ENCODE results near the gene RAPGEF6. TPM values are rescaled to one million over a fixed set of nuclear protein-coding genes. Genes with fewer than 3 reads are reported as not detected.

Gene RAPGEF6
- total RNA-seq (2014; rRNA removed; shearing (Covaris generic)) (8.6 and 9.4 TPM in 2 replicates), polyA plus RNA-seq (2016; fragmentation: Nextera tagmentation; extraction: Ambion mirVana) (4.2 and 6.9 TPM in 2 replicates)

GRCh38 chr5:131634996-131635683 lies at the start of gene RAPGEF6:
TSS of gene RAPGEF6 (minus strand) at chr5:131635229. CDS start at chr5:131635030, 199 bp downstream.
- 1 to 2% methylated on average over 53 to 55 of the region's 55 CpGs for WGBS, 2 experiments (ENCODE audit: low coverage in 1 of 2, low lambda C conversion rate in 2 of 2, missing lambda C conversion rate in 2 of 2)
- DNase-seq = peak; percentile 100
- Histone ChIP-seq H3F3A (ENCODE audit: insufficient read depth) (peaks cover 25% of the 10 kb centered on the region), H3K27me3 (replicated peaks; ENCODE audit: insufficient read depth) (no peaks in the 10 kb centered on the region), H3K79me2 (ENCODE audit: insufficient read depth) (peaks cover 47% of the 10 kb centered on the region), H3K27ac (peak within 1 kb of the TSS; percentile 97), H3K9ac (peak within 1 kb of the TSS; percentile 96), H3K4me1 (ENCODE audit: insufficient read depth) (peaks cover 29% of the 10 kb centered on the region), H3K9me2 (ENCODE audit: insufficient read depth) (no peaks in the 10 kb centered on the region), H3K36me3 (ENCODE audit: low read depth) (no peaks in the 10 kb centered on the region), H3K9me3 (ENCODE audit: low read depth) (no peaks in the 10 kb centered on the region), H3K4me3 (peak within 1 kb of the TSS; percentile 85), H4K20me1 (ENCODE audit: insufficient read depth) (no peaks in the 10 kb centered on the region), H3K4me2 (ENCODE audit: unreplicated experiment) (peak within 1 kb of the TSS; percentile 96), H2AFZ (peak within 1 kb of the TSS; percentile 84)
- in situ Hi-C loops (cut with MboI) = no loop called here
- TF ChIP-seq EZH2 (IDR thresholded peaks at IDR 0.05; ENCODE audit: insufficient read depth, poor library complexity, severe bottlenecking) (no peak), EZH2phosphoT487 (IDR thresholded peaks at IDR 0.05; ENCODE audit: insufficient read depth, low read depth) (no peak)

GRCh38 chr5:131684595-131684994 lies 49.6 kb upstream of the RAPGEF6 start:
- Histone ChIP-seq H3K36me3 (ENCODE audit: low read depth) (0 out of 2 replicates have a peak, but pooled peaks cover 2% of the 10 kb centered on the region), H4K20me1 (ENCODE audit: insufficient read depth) (no peaks in the 10 kb centered on the region), H3K9me3 (ENCODE audit: low read depth) (no peaks in the 10 kb centered on the region), H3K27me3 (replicated peaks; ENCODE audit: insufficient read depth) (no peaks in the 10 kb centered on the region), H3K4me2 (ENCODE audit: unreplicated experiment) (peak overlapping the region; percentile 5), H3K4me1 (ENCODE audit: insufficient read depth) (peaks cover 34% of the 10 kb centered on the region), H3K79me2 (ENCODE audit: insufficient read depth) (peaks cover 31% of the 10 kb centered on the region; the same call in 1 of the 2 replicates), H3K4me3 (no peak overlapping the region), H3K9me2 (ENCODE audit: insufficient read depth) (no peaks in the 10 kb centered on the region), H2AFZ (no peak overlapping the region), H3K9ac (no peak overlapping the region), H3F3A (ENCODE audit: insufficient read depth) (no peaks in the 10 kb centered on the region; the same call in 1 of the 2 replicates), H3K27ac (peak overlapping the region; percentile 17; the same call in 1 of the 2 replicates)
- no peak for TF ChIP-seq EZH2 (IDR thresholded peaks at IDR 0.05; ENCODE audit: insufficient read depth, poor library complexity, severe bottlenecking)
- TF ChIP-seq EZH2phosphoT487 (IDR thresholded peaks at IDR 0.05; ENCODE audit: insufficient read depth, low read depth) = no peak
- in situ Hi-C loops (cut with MboI) = no loop called here
- DNase-seq = peak; percentile 18

- Histone ChIP-seq H3K27me3 (replicated peaks; ENCODE audit: insufficient read depth) (no peaks in the 10 kb centered on the region), H3K4me2 (ENCODE audit: unreplicated experiment) (peak overlapping the region; percentile 5), H3K9me2 (ENCODE audit: insufficient read depth) (no peaks in the 10 kb centered on the region), H4K20me1 (ENCODE audit: insufficient read depth) (no peaks in the 10 kb centered on the region), H3K9ac (no peak overlapping the region), H3K9me3 (ENCODE audit: low read depth) (no peaks in the 10 kb centered on the region), H3F3A (ENCODE audit: insufficient read depth) (no peaks in the 10 kb centered on the region; the same call in 1 of the 2 replicates), H3K79me2 (ENCODE audit: insufficient read depth) (peaks cover 27% of the 10 kb centered on the region; the same call in 1 of the 2 replicates), H3K27ac (no peak overlapping the region), H3K36me3 (ENCODE audit: low read depth) (0 out of 2 replicates have a peak, but pooled peaks cover 2% of the 10 kb centered on the region), H3K4me3 (no peak overlapping the region), H3K4me1 (ENCODE audit: insufficient read depth) (peaks cover 36% of the 10 kb centered on the region), H2AFZ (no peak overlapping the region)
- in situ Hi-C loops (cut with MboI) = no loop called here
- 66 to 70% methylated on average over 1 of the region's 1 CpG for WGBS, 2 experiments (ENCODE audit: low coverage in 1 of 2, low lambda C conversion rate in 2 of 2, missing lambda C conversion rate in 2 of 2)
- TF ChIP-seq EZH2phosphoT487 (IDR thresholded peaks at IDR 0.05; ENCODE audit: insufficient read depth, low read depth) (no peak), EZH2 (IDR thresholded peaks at IDR 0.05; ENCODE audit: insufficient read depth, poor library complexity, severe bottlenecking) (no peak)
- DNase-seq = peak; percentile 19
These were observed 49.0 kb upstream of the RAPGEF6 start for GRCh38 chr5:131684051-131684450.

- peaks cover 36% of the 10 kb centered on the region for H3K4me1 ChIP-seq (ENCODE audit: insufficient read depth)
- H4K20me1 ChIP-seq (ENCODE audit: insufficient read depth) = no peaks in the 10 kb centered on the region
- H3K27ac ChIP-seq = no peak overlapping the region
- H3K36me3 ChIP-seq (ENCODE audit: low read depth) = peaks cover 3% of the 10 kb centered on the region
- no peaks in the 10 kb centered on the region for H3K27me3 ChIP-seq (replicated peaks; ENCODE audit: insufficient read depth)
- peaks cover 22% of the 10 kb centered on the region; the same call in 1 of the 2 replicates for H3K79me2 ChIP-seq (ENCODE audit: insufficient read depth)
- H3F3A ChIP-seq (ENCODE audit: insufficient read depth) = no peaks in the 10 kb centered on the region; the same call in 1 of the 2 replicates
- H2AFZ ChIP-seq = no peak overlapping the region
- H3K9me3 ChIP-seq (ENCODE audit: low read depth) = no peaks in the 10 kb centered on the region
- no peak overlapping the region for H3K9ac ChIP-seq
- H3K9me2 ChIP-seq (ENCODE audit: insufficient read depth) = no peaks in the 10 kb centered on the region
- WGBS, 2 experiments (ENCODE audit: low coverage in 1 of 2, low lambda C conversion rate in 2 of 2, missing lambda C conversion rate in 2 of 2) = 97 to 98% methylated on average over 2 of the region's 2 CpGs
- TF ChIP-seq EZH2phosphoT487 (IDR thresholded peaks at IDR 0.05; ENCODE audit: insufficient read depth, low read depth) = no peak
- no peak for TF ChIP-seq EZH2 (IDR thresholded peaks at IDR 0.05; ENCODE audit: insufficient read depth, poor library complexity, severe bottlenecking)
- in situ Hi-C loops (cut with MboI) = no loop called here
- H3K4me2 ChIP-seq (ENCODE audit: unreplicated experiment) = no peak overlapping the region
- no peak for DNase-seq
- no peak overlapping the region for H3K4me3 ChIP-seq
These were observed 47.8 kb upstream of the RAPGEF6 start for GRCh38 chr5:131682826-131683225.

Measured in GM23248 (cell line).